GM12801 (cell line): ENCODE results near the gene DDX60.

Source experiments
- TF ChIP-seq, protein P1 (sequence below): IDR thresholded peaks from one replicate; pipeline ENCODE4 v1.5.1; 2011; ENCODE audit warnings: control low read depth; ENCODE audit not compliant: insufficient read length; ENCODE audit errors: extremely low read depth

The DDX60 gene

DNA sequence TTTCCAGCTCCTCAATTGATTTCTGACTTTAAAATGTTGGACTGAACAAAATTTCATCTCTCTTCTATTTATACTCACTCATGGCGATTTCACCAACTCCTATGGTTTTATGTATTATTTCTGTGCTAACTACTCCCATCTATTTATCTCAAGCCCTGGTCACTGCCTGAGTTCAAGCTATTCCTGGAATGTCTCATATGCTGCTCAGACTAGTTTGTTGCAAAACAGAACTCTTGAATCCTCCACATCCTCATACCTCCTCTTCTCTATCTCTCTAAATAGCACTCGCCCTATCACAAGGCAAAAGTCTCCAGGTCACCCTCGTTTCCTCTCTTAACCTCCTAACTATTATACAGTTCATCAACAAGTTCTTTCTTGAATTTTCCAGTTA, 19.0 kb upstream of the DDX60 start:
- TF ChIP-seq, protein P1, sequence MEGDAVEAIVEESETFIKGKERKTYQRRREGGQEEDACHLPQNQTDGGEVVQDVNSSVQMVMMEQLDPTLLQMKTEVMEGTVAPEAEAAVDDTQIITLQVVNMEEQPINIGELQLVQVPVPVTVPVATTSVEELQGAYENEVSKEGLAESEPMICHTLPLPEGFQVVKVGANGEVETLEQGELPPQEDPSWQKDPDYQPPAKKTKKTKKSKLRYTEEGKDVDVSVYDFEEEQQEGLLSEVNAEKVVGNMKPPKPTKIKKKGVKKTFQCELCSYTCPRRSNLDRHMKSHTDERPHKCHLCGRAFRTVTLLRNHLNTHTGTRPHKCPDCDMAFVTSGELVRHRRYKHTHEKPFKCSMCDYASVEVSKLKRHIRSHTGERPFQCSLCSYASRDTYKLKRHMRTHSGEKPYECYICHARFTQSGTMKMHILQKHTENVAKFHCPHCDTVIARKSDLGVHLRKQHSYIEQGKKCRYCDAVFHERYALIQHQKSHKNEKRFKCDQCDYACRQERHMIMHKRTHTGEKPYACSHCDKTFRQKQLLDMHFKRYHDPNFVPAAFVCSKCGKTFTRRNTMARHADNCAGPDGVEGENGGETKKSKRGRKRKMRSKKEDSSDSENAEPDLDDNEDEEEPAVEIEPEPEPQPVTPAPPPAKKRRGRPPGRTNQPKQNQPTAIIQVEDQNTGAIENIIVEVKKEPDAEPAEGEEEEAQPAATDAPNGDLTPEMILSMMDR = no peak

DNA sequence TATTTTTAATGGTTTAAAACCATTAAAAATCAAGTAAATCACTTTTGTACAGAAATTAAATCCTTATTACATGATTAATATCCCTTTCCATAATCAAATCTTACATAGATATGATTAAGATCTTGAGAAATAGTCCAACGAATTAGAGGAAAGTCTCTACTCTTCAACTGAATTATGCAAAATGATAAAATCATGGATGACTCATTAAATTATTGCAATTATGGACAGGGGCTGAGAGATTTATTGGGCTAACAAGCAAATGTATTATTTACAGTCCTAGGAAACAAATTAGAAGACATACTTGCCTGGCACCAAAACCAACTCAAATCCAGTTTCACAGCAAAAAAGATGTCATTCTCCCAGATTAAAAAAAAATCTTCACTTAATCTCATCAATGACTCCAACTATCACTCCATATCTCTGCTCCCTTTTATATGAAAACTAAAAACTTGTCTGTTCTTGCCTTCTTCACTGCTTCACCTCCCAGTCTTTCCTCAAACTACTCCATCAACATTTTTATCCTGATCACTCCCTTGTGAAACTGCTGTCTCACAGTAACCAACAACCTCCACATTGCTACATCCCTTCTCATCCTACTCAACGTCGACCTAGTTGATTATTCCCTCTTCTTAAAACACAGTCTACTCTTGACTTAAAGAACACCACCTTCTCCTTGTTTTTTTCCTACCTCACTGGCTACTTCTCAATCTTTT, 18.4 kb upstream of the DDX60 start:
- TF ChIP-seq, protein P1 = no peak

DNA sequence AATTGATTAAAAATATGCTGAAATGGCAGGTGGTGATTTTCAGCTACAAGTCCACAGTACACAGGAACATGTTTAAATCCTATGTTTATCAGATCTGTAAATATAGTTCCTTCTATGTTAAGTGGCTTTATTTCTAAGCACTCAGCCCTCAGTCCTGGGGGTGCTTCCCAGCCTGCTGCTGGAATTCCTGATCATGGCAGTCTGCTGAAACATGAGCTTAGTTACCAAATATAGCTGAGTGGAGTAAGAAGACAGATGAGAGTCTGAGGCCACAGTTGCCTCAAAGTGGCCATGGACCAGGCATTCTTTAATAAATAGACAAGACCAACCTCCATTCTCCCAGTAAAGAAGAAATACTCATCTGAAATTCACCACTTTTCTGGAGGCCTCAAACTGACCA, 17.1 kb upstream of the DDX60 start:
- TF ChIP-seq, protein P1 = no peak

DNA sequence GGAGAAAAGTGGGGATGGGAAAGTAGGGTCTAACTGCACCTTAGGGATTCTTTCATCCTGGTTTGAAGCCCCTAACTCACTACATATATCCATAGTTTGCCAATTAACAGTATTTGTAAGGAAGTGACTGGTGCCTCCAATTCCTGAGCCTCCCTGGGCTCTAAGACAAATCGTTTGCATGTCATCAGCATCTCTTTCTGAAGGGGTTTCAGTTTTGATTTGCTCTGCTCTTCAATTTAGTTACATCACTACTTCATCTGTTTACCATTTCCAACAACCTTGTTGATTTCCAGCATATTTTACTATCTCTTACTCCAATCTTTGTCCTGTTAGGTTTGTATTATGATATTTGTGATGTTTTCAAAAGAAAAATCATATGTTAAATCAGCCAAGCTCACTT, 15.5 kb upstream of the DDX60 start:
- TF ChIP-seq, protein P1 = no peak

DNA sequence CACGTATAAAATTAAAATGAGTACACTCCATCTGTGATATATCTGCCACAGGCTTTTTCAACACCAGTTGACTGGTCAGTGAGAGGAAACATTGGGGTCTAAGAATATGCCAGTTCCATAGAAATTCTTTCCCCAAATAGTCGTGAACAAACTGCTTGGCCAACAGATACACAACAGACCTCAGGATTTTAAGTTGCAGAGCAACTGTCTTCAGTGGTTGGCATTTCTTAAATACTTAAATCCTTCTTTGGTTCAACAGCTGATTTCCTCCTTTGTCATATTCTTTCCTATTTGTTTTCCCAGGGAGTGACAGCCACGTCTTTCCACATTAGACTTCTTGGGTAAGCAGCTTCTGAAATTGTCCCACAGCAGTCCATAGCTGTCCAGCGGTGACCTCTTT, 7.0 kb upstream of the DDX60 start:
- TF ChIP-seq, protein P1 = no peak

DNA sequence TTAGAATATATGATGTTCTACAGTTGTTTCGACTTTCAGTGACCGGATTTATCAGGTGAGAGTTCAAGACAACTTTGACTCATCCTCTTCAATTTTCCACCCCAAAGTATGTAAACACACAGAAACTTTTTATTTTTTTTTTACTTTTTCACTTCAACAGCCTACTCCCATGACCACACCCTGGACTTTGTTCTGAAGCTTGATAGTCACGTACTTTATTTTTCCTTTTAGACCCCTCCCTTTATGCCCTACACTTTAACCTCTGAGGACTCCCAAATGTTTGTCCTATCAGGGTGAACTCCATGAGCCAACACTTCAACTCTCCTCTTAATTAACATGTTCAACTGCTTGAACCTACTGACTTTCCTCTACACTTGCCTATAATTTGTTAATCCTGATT, 2.5 kb upstream of the DDX60 start:
- TF ChIP-seq, protein P1 = no peak

DNA sequence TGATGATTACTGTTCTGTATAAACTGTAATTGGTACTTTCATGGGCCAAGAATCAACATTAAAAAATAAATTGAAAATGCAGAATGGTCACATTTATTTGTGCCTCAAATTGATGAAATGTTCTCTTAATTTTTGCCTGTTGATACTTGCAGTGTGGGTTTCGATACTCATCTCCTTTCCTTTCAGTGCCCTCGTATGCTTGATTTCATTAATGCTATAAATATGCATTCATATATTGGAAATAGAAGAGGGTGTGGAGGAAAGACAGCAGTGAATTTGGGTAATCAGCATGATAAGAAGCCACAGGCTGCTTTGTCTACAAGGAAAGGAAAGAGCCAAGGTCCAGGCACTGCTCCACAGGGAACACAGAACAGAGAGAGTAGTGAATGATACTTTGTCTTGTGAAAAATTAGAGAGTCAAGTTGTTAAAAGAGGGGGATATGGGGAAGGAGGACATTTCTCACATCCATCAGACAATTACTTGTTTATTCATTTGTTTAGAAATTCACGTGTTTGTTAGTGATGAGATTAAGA, 1.0 kb upstream of the DDX60 start:
- TF ChIP-seq, protein P1 = no peak
